GM12873 (cell line): Measurements from ENCODE around the gene SLC39A5.

Experiments used
- TF ChIP-seq, protein P1 (sequence below): IDR thresholded peaks from 2 replicates; pipeline ENCODE4 v1.5.1; 2012; ENCODE audit warnings: low read depth, mild to moderate bottlenecking, moderate library complexity, low read length, control low read depth; ENCODE audit not compliant: insufficient read depth; ENCODE audit errors: missing control alignments

The SLC39A5 gene

DNA sequence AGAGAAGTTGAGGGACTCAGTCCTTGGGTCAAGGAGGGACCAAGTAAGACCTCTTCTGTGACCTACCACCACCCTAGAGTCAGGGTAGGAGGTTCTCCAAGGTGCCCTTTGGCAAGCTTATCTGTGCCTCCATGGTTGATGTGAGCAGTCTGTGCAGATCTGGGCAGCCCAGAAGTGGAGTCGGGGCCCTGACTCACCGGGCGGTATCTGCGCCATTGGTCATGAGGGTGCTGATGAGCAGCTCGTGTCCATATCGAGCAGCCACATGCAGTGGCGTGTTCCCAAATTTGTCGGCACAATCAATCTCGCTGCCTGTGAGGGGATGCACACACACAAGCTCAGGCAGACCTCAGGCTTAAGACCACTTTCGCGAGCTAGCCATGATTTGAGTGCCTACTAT, 23.2 kb downstream of the SLC39A5 start:
- TF ChIP-seq, protein P1, sequence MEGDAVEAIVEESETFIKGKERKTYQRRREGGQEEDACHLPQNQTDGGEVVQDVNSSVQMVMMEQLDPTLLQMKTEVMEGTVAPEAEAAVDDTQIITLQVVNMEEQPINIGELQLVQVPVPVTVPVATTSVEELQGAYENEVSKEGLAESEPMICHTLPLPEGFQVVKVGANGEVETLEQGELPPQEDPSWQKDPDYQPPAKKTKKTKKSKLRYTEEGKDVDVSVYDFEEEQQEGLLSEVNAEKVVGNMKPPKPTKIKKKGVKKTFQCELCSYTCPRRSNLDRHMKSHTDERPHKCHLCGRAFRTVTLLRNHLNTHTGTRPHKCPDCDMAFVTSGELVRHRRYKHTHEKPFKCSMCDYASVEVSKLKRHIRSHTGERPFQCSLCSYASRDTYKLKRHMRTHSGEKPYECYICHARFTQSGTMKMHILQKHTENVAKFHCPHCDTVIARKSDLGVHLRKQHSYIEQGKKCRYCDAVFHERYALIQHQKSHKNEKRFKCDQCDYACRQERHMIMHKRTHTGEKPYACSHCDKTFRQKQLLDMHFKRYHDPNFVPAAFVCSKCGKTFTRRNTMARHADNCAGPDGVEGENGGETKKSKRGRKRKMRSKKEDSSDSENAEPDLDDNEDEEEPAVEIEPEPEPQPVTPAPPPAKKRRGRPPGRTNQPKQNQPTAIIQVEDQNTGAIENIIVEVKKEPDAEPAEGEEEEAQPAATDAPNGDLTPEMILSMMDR: no peak

DNA sequence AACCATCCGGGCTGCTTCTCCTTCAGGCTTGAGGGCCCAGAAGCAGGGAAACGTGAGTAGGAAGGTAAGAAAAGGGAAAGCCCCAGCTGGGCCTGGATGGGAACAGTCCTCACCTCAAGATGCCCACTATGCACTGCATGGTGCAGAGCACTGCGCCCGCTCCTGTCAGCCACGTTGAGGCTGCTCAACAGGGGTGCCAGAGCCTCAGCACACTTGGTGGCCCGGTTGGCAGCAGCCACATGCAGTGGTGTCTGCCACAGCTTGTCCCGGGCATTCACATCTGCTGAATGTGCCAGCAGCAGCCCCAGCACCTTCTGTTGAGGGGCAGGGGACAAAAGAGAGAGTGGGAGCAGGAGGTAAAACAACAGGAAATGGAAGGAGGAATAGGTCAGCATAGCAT, 25.8 kb downstream of the SLC39A5 start:
- TF ChIP-seq, protein P1: no peak

DNA sequence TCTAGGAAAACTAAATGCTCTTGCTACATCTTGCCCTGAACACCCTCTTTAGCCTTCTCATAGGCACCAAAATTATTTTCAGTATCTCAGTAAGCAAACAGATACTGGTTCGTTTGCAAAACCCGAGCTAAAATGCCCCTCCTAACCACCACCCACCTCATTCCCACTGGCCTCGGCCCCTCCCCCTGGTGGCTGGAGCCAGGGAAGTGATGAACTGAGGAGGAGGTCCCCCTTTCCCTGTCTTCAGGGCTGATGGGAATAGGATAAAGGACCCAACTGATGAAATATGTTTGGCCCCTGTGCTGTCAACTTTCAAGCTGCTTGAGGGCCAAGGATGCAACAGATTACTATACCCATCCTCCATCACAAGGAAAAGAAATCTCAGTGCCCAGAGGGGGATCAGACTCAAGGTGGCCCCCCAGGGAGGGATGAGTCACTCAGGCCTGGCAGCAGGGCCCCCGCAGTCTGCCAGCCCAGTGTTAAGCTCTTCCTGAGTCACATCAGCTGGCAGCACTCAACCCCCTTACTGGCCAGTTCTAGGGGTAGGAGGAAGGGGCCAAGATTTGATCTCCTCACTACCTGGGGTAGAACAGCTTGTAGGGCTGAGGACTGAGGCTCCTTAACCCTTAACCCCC, 26.6 kb downstream of the SLC39A5 start:
- TF ChIP-seq, protein P1: peak; percentile 8

DNA sequence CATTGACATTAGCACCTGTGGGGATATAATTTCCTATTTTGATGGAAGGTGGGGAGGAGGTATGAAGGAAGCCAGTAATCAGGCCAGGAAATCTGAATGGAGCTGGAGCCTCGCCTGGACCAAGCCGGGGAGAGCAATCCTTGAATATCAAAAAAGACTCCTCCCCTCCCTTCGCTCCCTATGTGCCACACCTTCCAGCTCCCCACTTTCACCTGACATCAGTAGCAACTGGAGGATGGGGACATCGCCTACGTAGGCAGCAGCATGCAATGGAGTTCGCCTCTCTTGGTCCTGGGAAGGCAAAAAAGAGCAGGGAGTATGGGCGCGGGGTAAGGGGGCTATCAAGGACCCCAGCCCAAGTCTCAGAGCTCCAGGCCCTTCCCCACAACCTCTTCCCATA, 27.2 kb downstream of the SLC39A5 start:
- TF ChIP-seq, protein P1: no peak

DNA sequence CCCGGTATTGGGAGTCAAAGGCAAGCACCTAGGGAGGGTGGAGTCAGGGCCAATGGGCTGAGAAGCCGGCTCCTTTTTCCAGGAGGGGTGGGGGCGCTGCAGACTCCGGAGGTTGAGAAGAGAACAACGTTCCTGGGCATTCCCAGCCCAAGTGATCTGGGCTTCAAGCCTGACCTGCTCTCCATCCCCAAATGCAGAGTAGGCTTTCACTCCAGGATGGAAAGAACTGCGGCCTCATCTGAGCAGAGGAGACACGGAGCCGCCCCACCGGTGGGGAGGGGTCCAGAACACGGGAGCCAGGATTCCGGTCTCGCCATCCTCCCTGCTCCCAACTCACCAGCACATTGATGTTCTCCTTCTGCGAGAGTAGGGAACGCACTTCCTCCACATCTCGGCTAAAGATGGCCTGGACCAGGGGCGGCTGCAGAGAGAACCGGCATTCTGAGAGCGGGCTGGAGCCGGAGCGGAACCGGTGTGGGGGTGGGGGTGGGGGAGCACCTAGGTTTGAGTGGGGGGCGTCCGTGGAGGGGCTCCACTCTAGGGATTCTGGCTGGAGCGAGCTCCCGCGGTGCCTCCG, 27.7 kb downstream of the SLC39A5 start:
- TF ChIP-seq, protein P1: peak; percentile 14

DNA sequence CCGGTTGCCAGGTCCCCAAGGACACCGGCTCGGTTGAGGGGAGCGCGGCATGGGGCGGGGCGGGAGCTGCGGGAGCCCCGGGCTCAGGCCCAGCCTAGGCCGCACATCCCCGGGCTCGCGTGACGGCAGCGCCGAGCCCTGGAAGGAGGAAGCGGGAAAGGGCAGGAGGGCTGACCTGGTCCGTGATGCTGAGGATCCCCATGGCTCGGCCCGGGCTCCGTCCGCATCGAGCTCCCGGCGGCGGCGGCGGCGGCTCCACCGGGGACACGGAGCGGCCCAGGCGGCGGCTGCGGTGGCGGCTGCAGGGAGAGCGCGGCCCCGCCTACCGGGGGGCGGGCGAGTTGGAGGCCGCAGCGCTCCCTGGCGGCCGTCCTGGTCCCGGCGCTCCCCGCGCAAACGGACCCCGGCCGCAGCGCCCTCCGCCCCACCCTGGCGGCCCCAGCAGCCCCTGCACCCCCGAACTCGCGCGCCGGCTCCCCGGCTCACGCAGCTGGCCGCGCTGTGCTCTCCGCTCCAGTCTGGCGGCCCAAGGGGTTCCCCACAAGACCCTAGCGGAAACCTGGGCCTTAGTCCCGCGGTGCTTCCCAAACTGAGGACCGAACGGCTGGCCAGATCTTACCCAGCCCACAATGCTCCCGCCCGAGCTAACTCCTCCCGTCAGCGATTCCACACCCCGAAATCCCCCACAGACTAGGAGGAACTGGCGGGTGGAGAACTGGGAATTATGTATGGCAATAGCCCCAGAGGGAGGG, 28.4 kb downstream of the SLC39A5 start, which contains the start of gene ANKRD52:
Gene ANKRD52 (minus strand): TSS at position 317 of the 752 bp plus-strand sequence. CDS start 115 bp downstream, at position 202.
- TF ChIP-seq, protein P1: peak; percentile 68

DNA sequence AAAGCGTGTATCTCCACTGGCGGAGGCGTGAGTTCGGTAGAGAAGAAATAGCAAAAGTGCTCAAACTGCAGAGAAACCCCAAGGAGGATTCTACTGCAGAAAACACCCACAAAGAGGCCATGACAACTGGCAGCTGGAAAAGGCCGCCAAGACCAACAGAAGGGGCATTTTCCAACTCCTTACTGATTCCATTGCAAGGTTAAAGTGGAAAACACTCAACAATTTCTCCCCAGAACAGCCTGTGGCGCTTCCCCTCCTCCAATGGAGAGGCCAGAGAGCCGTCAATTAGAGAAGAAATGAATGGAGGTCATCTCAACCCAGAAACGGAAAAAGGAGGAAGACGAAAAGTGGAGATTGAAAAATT, 29.0 kb downstream of the SLC39A5 start:
- TF ChIP-seq, protein P1: no peak
